Epidermal melanocyte (primary cell): ENCODE results near the gene CHRNA7.

Source experiments
- DNase-seq: peaks from one replicate; pipeline ENCODE4 v3.0.0; 2011; ENCODE audit warnings: low spot score; ENCODE audit not compliant: insufficient read length

Gene CHRNA7

GRCh38 chr15:32067115-32067514 is 36.8 kb downstream of the CHRNA7 start:
- DNase-seq, result no peak

- DNase-seq, result no peak
Observed at GRCh38 chr15:32089851-32090359, 59.6 kb downstream of the CHRNA7 start.

GRCh38 chr15:32091505-32092380 is 61.4 kb downstream of the CHRNA7 start:
- DNase-seq, result no peak

- DNase-seq, result no peak
Observed at GRCh38 chr15:32096213-32096612, 65.9 kb downstream of the CHRNA7 start.

GRCh38 chr15:32096916-32097617 is 66.8 kb downstream of the CHRNA7 start:
- no peak for DNase-seq

GRCh38 chr15:32098033-32098432 is 67.7 kb downstream of the CHRNA7 start:
- DNase-seq, result no peak

- DNase-seq, result no peak
Observed at GRCh38 chr15:32099097-32099785, 68.9 kb downstream of the CHRNA7 start.

- no peak for DNase-seq
Observed at GRCh38 chr15:32099956-32100684, 69.8 kb downstream of the CHRNA7 start.

- DNase-seq, result no peak
Observed at GRCh38 chr15:32104061-32104995, 74.0 kb downstream of the CHRNA7 start.

GRCh38 chr15:32105258-32106241 is 75.2 kb downstream of the CHRNA7 start:
- DNase-seq, result no peak

- DNase-seq, result no peak
Observed at GRCh38 chr15:32106401-32107381, 76.4 kb downstream of the CHRNA7 start.

GRCh38 chr15:32107477-32108080 is 77.3 kb downstream of the CHRNA7 start:
- no peak for DNase-seq

- no peak for DNase-seq
Observed at GRCh38 chr15:32108661-32109060, 78.3 kb downstream of the CHRNA7 start.

GRCh38 chr15:32112101-32112500 is 81.8 kb downstream of the CHRNA7 start:
- DNase-seq, result no peak

- no peak for DNase-seq
Observed at GRCh38 chr15:32113224-32113623, 82.9 kb downstream of the CHRNA7 start.

- DNase-seq, result no peak
Observed at GRCh38 chr15:32117122-32117521, 86.8 kb downstream of the CHRNA7 start.

GRCh38 chr15:32119286-32119685 is 89.0 kb downstream of the CHRNA7 start:
- DNase-seq, result no peak
